Panc1 (cell line): ENCODE data around the gene LRMDA.

Experiments
- CTCF ChIP-seq: fragments of 450-650 bp; IDR thresholded peaks from 2 replicates; pipeline ENCODE4 v1.5.1; 2017; ENCODE audit warnings: mild to moderate bottlenecking
- POLR2AphosphoS5 ChIP-seq: IDR thresholded peaks from 2 replicates; pipeline ENCODE4 v1.6.1; 2012; ENCODE audit warnings: mild to moderate bottlenecking, low read depth, low read length, moderate library complexity
- REST ChIP-seq, 2 experiments: IDR thresholded peaks; 2 replicates each; pipeline ENCODE4 v1.6.1; 2011 to 2012; ENCODE audit warnings: low read depth in 2 of 2, control low read depth in 1 of 2, low read length in 1 of 2, mild to moderate bottlenecking in 1 of 2, moderate library complexity in 1 of 2; ENCODE audit not compliant: insufficient read depth in 1 of 2

GRCh38 chr10:76152186-76152585 lies 720.8 kb downstream of the LRMDA start:
- TF ChIP-seq CTCF (no peak), POLR2AphosphoS5 (no peak), REST (IDR thresholded peaks at IDR 0.05; ENCODE audit: insufficient read depth in 1 of 2, low read depth in 2 of 2, low read length in 1 of 2) (no peak)
